AG09319 (cell line): Measurements from ENCODE around the gene FREY1.

Experiments
- DNase-seq: peaks from one replicate; pipeline ENCODE4 v3.0.0-alpha.2; 2010; ENCODE audit warnings: low read depth; ENCODE audit errors: extremely low read depth
- CTCF ChIP-seq: IDR thresholded peaks from 2 replicates; pipeline ENCODE4 v1.5.1; 2011; ENCODE audit warnings: low read depth, mild to moderate bottlenecking, inconsistent platforms, low read length, moderate library complexity

Gene FREY1

DNA sequence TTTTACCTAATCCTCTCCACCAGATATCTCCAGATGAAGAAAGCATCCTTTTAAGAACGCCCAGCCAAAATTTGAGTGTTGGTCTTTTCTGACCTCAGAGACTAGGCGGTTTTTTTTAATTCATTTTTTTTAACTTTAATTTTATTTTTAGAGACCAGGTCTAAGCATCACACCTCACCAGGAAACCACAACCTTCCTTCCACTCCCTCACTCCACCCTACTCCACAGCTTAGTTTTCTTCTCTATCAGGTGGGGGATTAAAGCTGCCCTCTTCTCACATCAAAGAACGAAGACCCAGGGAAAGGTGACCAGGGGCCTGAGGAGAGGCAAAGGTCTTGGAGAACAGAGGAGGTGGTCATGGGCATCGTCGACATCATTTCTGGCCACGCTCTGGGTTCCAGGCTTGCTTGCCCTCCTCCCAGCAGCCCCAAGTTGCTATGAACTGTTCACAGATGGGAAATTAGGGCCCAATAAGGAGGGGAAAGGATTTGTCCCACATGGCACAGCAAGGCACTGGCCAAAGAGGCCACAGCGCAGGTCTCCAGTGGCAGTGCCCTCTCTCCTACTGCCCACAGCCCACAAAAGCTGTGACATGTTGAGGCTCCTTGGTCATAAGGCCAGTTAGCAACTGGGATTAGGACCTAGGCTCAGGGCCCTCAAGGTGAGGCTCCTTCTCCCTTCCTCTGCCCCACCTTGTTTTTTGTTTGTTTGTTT, 12.0 kb upstream of the FREY1 start:
- no peak for DNase-seq
- TF ChIP-seq CTCF = no peak

- no peak for TF ChIP-seq CTCF
- peak; percentile 28 for DNase-seq
These were observed 11.4 kb upstream of the FREY1 start for GRCh38 chr11:45918331-45918941.

DNA sequence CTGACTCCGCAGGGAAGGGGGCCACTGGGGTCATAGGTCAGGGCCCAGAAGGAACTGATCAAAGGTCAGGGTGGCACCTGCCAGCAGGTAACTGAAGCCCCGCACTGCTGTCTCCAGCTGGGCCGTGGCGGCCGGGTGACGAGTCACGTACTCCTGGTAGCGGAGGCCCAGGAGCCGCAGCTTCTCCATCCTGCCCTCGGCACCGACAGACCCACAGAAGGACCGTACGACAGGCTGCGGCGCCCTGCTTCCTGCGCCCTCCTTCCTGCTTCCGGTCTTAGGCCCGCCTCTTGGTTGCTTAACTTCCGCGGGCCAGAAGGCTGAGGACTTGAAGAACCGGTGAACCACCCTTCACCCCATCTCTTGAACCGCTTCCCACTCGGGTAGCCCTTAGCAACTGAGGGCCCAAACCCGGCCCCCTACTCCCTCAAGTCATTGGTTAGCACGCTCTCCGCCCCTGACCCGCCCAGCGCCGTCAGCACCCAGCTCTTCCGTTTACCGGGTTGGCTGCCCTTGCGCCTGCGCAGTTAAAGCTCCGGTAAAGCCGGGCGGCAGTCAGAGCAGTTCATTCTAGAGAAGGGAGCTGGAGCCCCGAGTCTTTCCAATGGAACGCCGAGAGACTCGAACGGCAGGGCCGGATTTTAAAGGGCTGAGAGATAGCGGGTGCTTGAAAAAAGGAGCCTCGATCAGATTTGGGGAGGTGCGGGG, 10.7 kb upstream of the FREY1 start, which contains the start of gene PEX16:
PEX16 (minus strand) TSS at position 255 of the 708 bp plus-strand sequence; CDS start at position 189, 66 bp downstream.
- DNase-seq = peak; percentile 100

DNA sequence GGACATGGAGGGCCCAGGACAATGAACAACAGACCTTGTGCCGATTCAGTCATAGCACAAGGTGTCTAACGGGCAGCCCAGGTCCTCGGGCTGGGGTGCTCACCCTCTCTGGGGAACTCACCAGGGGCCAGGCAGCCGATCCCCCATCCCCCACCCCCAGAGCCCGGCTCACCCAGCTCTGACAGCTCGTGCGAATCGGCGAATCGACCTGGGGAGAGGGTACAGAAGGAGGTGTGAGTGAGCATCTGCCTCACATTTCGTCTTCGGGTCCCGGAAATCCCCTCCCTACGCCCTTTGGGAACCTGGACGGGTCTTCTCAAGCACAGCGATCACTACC, 10.2 kb upstream of the FREY1 start:
- DNase-seq = no peak
- no peak for TF ChIP-seq CTCF

More for the DNA sequence above, 10.7 kb upstream of the FREY1 start, which contains the start of gene PEX16:
- no peak for TF ChIP-seq CTCF

DNA sequence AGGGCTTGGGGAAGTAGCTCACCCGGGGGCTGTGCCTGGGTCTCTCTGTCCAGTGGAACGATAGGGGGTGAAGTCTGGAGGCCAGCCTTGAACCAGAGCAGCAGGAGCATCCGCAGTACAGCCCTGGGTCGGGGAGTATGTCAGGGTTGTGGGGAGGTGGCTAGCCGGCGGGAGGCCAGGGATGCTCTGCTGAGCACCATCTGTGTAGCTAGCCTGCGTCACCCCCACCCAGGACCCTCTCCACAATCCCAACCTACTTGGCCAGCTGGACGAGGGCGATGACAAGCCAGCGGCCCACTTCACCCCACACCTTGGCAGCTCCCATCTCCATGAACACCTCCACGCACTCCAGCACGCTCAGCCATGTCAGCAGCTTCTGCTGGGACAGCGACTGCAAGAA, 8.4 kb upstream of the FREY1 start:
- TF ChIP-seq CTCF = no peak
- DNase-seq = no peak

DNA sequence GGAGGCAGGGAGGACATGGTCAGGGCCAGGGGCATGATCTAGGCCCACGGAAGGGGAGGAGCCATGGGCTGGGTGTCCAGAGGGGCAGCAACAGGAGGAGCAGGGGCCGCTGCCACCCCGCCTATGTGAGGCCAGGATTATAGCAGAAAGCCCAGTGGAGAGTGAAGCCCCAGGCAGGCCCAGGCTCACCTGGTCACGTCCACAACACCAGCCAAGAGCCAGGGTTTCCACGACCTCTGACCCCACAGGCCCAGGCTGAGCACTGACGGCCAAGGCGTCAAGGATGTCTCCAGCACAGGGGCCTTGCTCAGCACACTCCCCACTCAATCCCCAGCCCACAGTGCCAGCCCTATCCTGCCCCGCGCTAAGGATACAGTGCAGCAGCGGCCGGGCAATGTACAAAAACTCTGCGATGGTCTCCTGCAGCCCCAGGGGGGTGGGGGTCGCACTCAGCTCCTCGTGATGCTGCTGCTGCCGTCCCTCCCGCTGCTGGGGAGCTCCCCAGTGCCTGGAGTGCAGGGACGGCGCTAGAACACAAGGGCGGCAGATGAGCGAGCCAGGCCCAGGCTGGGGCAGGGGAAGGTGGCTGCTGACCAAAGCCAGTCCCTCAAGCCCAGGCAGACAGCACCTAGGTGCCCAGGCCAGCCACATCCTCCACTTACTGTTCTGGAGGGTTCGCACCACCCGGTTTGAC, 7.0 kb upstream of the FREY1 start:
- no peak for TF ChIP-seq CTCF
- DNase-seq = no peak

GRCh38 chr11:45913514-45913913, 6.4 kb upstream of the FREY1 start:
- DNase-seq = no peak
- no peak for TF ChIP-seq CTCF
